ENCODE data around the gene HTR3D.

DNA sequence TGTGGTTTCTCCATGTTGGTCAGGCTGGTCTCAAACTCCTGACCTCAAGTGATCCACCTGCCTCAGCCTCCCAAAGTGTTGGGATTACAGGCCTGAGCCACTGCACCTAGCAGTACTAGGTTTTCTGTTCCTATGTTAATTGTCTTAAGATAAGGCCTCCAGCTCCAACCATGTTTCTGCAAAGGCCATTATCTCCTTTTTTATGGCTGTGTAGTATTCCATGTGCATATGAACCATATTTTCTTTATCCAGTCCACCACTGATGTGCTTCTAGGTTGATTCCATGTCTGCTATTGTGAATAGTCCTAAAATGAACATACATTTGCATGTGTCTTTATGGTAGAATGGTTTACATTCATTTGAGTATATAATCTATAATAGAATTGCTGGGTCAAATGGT lies 31.1 kb downstream of the HTR3D start:
- TF ChIP-seq CTCF (IDR thresholded peaks at IDR 0.05 in 2 of 3, conservative IDR thresholded peaks at IDR 0.05 in 1 of 3; ENCODE audit: control insufficient read depth in 2 of 3, extremely low read depth in 1 of 3, insufficient read depth in 1 of 3, low read depth in 3 of 3, low read length in 3 of 3) (no peak), HDAC6 (IDR thresholded peaks at IDR 0.05; ENCODE audit: unreplicated experiment) (no peak), EP300 (IDR thresholded peaks at IDR 0.05; ENCODE audit: borderline replicate concordance in 1 of 2, control insufficient read depth in 1 of 2, low read depth in 2 of 2, low read length in 2 of 2) (no peak)
- TF ChIP-seq, protein P1, sequence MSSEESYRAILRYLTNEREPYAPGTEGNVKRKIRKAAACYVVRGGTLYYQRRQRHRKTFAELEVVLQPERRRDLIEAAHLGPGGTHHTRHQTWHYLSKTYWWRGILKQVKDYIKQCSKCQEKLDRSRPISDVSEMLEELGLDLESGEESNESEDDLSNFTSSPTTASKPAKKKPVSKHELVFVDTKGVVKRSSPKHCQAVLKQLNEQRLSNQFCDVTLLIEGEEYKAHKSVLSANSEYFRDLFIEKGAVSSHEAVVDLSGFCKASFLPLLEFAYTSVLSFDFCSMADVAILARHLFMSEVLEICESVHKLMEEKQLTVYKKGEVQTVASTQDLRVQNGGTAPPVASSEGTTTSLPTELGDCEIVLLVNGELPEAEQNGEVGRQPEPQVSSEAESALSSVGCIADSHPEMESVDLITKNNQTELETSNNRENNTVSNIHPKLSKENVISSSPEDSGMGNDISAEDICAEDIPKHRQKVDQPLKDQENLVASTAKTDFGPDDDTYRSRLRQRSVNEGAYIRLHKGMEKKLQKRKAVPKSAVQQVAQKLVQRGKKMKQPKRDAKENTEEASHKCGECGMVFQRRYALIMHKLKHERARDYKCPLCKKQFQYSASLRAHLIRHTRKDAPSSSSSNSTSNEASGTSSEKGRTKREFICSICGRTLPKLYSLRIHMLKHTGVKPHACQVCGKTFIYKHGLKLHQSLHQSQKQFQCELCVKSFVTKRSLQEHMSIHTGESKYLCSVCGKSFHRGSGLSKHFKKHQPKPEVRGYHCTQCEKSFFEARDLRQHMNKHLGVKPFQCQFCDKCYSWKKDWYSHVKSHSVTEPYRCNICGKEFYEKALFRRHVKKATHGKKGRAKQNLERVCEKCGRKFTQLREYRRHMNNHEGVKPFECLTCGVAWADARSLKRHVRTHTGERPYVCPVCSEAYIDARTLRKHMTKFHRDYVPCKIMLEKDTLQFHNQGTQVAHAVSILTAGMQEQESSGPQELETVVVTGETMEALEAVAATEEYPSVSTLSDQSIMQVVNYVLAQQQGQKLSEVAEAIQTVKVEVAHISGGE (CRISPR knock-in tag; IDR thresholded peaks at IDR 0.05), result no peak
